ENCODE results near the gene OR6J1. TPM values are rescaled to one million over a fixed set of nuclear protein-coding genes. Genes with fewer than 3 reads are reported as not detected.

Gene OR6J1
- total and polyA plus RNA-seq, 2 of the 13 experiments (the other 11 are each of a cell fraction or from before 2014, with no cell fraction given): not detected

- no peak for TF ChIP-seq ZNF281 (CRISPR knock-in tag; IDR thresholded peaks at IDR 0.05; ENCODE audit: borderline replicate concordance)
- no peak for TF ChIP-seq MAX (IDR thresholded peaks at IDR 0.05)
- TF ChIP-seq REPIN1 (CRISPR knock-in tag; IDR thresholded peaks at IDR 0.05; ENCODE audit: borderline replicate concordance, low read depth): no peak
- TF ChIP-seq ZNF646 (CRISPR knock-in tag; IDR thresholded peaks at IDR 0.05): no peak
- 0 out of 2 replicates have a peak, but pooled peaks have one; percentile 12 for TF ChIP-seq FOXO4 (CRISPR knock-in tag; conservative IDR thresholded peaks at IDR 0.05)
- no peak for TF ChIP-seq MED1 (CRISPR knock-in tag; IDR thresholded peaks at IDR 0.05)
- TF ChIP-seq SMAD9 (CRISPR knock-in tag; IDR thresholded peaks at IDR 0.05): peak; percentile 80; the same call in 1 of the 2 replicates
- no peak for TF ChIP-seq ZNF333 (CRISPR knock-in tag; IDR thresholded peaks at IDR 0.05; ENCODE audit: borderline replicate concordance)
- no peak for TF ChIP-seq TBX3 (IDR thresholded peaks at IDR 0.05; ENCODE audit: borderline replicate concordance)
- TF ChIP-seq ZNF770 (CRISPR knock-in tag; IDR thresholded peaks at IDR 0.05): no peak
- no peak for TF ChIP-seq HINFP (CRISPR knock-in tag; IDR thresholded peaks at IDR 0.05; ENCODE audit: low read depth)
- no peak for TF ChIP-seq ZNF703 (CRISPR knock-in tag; IDR thresholded peaks at IDR 0.05; ENCODE audit: borderline replicate concordance)
- TF ChIP-seq ZNF777 (CRISPR knock-in tag; IDR thresholded peaks at IDR 0.05): no peak
- TF ChIP-seq ZFP90 (CRISPR knock-in tag; IDR thresholded peaks at IDR 0.05; ENCODE audit: borderline replicate concordance): no peak
Observed at GRCh38 chr14:22588526-22589095, 55.5 kb downstream of the OR6J1 start (continued).
